HG02759 (cell line): ENCODE results near the gene DUSP21.
"Not testable (repeated sequence)": the region's sequence is repeated elsewhere in the genome, so short reads cannot be mapped to it uniquely, and the experiment has no call there.

Experiments used
- ATAC-seq: cut with Tn5 transposase; IDR thresholded peaks from one replicate; pipeline ENCODE4 v1.9.1; 2021; ENCODE audit warnings: mild to moderate bottlenecking, moderate library complexity; ENCODE audit not compliant: unreplicated experiment

Gene DUSP21

GRCh38 chrX:44843753-44844152, at the start of gene DUSP21:
DUSP21 (plus strand) TSS chrX:44844021; CDS start chrX:44844133, 112 bp downstream.
- no peak for ATAC-seq

- no peak for ATAC-seq
These were observed 47.8 kb upstream of the DUSP21 start for GRCh38 chrX:44795945-44796450.

DNA sequence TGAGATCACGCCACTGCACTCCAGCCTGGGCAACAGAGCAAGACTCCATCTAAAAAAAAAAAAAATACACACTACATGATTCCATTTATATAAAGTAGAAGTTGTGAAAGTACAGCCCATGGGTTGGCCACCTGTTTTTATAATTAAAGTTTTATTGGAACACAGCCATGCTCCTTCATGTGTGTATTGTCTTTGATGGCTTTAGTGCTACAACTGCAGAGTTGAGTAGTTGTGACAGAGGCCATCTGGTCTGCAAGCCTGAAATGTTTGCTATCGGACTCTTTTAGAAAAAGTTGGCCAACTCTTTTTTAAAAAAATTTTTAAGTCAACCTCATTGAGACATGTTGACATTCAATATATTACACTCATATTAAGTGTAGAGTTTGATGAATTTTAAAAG, 41.2 kb upstream of the DUSP21 start:
- no peak for ATAC-seq

DNA sequence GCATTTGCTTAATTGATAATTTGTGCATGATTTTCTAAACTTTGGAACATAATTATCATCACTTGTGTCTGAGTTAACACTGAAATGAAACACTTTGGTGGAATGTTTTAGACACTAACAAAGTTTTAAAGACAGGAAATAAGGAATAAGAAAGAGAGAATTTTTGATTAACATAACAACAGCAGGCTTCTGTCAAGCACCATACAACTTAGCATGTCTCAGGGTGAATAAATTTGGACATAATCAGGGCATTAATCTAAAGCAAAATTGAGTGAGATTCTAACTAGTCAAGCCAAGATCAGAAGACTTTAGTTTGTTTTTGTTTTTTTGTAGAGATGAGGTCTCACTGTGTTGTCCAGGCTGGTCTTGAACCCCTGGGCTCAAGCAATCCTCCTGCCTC, 28.1 kb upstream of the DUSP21 start:
- no peak for ATAC-seq

- ATAC-seq, result no peak
These were observed 27.5 kb upstream of the DUSP21 start for GRCh38 chrX:44816367-44816766.

DNA sequence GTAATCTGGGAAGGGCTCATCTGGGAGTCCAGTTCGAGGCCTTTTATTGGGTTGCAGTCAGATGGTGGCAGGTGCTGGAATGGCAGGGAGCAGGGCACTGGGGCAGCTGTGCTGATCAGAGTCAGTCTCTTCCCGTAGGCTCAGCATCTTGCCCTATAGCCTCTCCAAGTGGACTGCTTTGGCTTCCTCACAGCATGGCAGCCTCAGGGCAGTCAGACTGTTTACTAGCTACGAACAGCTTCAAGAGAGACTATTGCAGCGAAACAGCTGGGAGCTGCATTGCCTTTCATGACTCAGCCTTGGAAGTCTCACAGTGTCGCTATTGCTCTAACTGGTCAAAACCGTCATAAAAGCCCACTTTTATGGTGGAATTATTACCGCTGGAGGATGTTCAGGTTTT, 26.8 kb upstream of the DUSP21 start:
- ATAC-seq, result no peak

DNA sequence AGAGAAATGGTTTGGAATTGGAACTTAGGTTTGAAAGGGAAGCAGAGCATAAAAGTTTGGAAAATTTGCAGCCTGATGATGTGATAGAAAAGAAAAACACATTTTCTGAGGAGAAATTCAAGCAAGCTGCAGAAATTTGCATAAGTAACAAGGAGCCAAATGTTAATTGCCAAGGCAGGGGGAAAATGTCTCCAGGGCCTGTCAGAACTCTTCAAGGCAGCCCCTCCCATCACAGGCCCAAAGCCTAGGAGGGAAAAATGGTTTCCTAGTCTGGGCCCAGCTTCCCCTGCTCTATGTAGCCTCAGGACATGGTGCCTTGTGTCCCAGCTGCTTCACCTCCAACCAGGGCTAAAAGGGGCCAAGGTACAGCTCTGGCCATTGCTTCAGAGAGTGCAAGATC, 21.2 kb upstream of the DUSP21 start:
- ATAC-seq, result no peak

DNA sequence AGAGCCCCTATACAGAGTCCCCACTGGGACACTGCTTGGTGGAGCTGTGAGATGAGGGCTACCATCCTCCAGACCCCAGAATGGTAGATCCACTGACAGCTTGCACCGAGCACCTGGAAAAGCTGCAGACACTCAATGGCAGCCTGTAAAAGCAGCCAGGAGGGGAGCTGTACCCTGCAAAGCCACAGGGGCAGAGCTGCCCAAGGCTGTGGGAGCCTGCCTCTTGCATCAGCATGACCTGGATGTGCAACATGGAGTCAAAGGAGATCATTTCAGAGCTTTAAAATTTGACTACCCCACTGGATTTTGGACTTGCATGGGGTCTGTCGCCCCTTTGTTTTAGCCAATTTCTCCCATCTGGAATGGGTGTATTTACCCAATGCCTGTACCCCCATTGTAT, 20.6 kb upstream of the DUSP21 start:
- ATAC-seq, result not testable (repeated sequence)

DNA sequence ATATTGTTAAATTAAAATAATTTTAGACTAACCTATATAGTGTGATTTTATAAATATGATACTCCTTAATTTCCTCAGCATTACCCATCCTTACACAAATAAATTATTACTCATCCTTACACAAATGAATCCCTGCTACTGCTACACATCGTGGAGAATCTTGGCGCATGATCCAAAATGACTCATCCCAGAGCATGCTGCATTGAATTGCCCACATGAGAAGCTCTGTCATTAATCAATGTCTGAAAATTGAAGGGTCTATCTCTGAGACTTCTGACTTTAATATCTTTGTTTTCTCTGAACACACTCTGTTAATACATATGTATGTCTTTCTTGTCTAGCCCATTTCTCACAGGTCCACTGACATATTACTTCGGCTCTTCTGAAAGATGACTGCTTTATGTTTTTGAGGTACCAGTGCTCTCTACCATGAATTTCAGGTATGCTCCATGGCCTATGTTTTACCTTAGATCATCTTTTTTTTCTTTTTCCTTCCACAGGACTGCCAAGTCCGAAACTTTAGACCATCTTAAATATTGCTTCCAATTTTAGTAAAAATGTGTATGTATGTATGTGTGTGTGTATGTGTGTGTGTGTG, 15.7 kb upstream of the DUSP21 start:
- ATAC-seq, result no peak

DNA sequence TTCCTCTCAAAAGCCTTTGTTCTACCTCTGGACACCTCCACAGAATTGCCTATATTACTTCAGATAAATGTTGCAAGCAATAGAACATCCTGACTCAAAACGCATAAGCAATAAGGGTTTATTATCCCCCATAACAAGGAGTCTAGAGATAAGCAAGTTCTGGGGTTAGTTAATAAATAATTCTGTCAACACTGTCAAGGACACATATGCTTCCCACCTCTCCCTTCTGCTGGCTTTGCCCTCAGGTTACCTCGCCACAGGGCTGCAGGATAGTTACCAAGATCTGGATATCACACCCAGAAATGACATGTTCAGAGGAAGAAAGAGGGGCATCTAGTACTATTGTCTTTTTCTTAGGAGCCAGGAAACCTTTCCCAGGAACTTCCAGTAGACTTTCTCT, 14.0 kb upstream of the DUSP21 start:
- no peak for ATAC-seq

DNA sequence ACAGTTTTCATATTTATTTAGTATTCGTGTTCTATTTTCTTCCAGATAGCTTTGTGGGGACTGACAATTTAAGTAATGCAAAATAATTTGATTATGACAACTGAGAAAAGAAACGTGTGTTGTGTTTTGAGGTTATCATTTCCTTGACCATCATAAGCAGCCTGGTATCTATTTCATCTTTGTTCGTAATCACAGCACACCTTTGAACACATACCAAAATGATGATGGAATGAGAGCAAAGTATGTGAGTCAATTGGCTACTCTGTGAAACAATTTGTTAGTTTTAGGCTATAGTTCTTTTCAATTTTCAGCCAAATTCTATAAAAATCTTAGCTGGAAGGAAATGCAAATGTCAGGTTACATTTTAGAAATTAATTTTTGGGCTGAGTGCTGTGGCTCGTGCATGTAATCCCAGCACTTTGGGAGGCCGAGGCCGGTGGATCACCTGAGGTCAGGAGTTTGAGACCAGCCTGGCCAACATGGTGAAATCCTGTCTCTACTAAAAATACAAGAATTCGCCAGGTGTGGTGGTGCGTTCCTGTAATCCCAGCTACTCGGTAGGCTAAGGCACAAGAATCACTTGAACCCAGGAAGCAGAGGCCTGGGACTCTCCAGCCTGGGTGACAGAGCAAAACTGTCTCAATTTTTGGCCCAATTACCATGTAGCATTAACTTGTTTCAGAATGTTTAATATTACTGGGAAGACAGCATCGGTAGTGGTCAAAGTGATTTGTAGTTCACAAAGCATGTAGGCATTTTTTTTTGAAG, 1.1 kb upstream of the DUSP21 start:
- no peak for ATAC-seq

DNA sequence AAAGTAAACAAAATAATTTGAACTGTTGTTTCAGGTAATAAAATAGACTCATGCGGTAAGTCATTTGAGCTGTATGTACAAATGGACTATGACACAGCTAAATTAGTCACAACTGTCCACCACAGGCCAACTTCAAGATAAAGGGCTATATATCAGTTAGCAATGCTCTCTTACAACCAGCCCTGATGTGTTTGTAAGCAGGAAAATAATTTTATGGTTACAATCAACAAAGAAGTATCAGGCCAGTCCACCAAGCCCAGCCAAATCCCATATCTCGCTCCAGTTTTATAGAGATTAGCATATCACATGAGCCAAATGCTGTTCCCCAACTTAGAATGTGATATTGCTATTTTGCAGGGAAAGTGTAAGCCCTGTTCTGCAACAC, 511 bp upstream of the DUSP21 start:
- ATAC-seq, result no peak

- ATAC-seq, result no peak
These were observed 383 bp downstream of the DUSP21 start for GRCh38 chrX:44844204-44844603.

- ATAC-seq, result not testable (repeated sequence)
These were observed 7.1 kb downstream of the DUSP21 start for GRCh38 chrX:44850891-44851290.

DNA sequence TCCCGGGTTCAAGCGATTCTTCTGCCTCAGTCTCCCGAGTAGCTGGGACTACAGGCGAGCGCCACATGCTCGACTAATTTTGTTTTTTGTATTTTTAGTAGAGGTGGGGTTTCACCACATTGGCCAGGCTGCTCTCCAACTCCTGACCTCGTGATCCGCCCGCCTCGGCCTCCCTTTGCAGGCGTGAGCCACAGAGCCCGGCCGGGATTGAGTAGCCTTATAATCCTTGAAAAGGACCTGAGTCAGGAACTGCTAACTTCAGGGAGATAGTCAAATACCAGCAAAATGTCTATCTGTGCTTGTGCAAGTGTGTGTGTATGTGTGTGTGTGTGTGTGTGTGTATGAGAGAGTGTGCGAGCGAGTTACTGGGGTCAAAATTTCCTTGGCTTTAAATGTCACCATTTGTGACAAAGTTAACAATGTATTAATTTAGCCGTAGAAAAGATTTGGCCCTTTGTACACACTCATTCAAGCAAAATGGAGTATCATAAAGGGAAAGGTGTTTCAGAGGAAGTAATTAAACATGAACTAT, 27.4 kb downstream of the DUSP21 start:
- ATAC-seq, result no peak

DNA sequence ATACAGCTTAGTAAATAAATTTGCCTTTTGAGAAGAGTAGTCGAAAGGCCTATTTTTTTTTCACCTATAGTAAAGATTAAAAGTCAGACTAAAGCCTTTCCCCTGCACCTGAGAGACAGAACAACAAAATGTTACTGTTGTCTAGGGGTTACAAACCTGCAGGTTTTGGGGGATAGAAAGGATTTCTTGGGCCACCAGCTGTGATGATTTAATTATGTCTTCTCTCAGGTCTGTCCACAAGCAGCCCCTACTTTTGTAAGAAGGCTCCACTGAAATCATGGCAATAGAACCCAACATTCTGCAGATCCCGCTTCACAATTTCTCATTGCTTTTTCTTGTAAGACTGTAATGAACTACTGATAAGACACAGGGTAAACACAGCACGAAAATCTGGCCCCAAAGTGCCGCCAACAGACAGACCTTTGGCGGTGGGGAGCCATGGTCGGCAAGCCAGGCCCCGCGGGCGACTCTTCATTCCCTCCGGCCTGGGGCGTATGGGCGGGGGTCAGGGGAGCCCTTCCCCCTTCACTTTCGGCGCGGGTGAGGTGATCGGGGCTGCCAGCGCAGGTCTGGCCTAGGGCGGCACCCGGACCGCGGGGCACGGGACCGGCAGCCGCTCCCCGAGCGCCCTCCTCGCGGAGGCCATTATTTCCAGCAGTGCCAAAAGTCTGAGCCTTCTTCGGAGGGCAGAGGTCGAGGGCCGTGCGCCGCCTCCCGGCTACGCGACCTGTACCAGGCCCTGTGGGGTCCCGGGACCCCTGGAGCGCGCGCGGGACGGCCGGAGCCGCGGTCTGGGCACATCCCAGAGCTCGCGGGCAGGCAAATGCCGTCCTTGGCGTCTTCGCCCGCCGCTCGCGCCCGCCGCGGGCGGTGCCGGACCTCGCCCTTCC, 28.4 kb downstream of the DUSP21 start:
- peak; percentile 34 for ATAC-seq

DNA sequence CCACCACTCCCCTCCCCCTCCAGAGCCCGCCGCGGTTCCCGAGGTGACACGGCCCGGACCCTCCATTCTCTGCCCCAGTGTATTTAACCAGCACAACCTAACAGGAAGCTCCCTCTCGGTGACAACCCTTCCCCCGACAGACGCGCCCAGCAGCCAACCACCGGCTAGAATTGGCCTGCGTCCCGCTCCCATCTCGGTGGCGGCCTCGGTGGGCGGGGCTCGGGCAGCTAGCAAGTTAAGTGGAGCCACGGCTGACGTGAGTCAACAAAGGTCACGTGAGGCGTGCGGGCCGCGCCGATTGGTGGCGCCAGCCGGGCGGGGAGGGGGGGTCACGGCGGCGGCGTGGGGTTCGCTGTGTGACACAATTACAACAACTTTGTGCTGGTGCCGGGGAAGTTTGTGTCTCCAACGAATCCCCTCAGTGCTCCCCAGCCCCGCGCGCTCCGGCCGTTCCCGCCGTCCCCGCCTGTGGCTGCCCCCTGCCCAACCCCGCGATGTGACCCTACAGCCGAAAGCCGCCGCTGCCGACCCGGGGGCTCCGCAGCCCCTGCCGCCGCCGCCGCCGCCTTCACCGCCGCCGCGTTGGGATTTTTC, 29.1 kb downstream of the DUSP21 start, which contains the start of gene KDM6A:
Gene KDM6A (plus strand): TSS at position 368 of the 594 bp plus-strand sequence. CDS start 364 bp downstream, outside the sequence.
- ATAC-seq, result peak; percentile 86

DNA sequence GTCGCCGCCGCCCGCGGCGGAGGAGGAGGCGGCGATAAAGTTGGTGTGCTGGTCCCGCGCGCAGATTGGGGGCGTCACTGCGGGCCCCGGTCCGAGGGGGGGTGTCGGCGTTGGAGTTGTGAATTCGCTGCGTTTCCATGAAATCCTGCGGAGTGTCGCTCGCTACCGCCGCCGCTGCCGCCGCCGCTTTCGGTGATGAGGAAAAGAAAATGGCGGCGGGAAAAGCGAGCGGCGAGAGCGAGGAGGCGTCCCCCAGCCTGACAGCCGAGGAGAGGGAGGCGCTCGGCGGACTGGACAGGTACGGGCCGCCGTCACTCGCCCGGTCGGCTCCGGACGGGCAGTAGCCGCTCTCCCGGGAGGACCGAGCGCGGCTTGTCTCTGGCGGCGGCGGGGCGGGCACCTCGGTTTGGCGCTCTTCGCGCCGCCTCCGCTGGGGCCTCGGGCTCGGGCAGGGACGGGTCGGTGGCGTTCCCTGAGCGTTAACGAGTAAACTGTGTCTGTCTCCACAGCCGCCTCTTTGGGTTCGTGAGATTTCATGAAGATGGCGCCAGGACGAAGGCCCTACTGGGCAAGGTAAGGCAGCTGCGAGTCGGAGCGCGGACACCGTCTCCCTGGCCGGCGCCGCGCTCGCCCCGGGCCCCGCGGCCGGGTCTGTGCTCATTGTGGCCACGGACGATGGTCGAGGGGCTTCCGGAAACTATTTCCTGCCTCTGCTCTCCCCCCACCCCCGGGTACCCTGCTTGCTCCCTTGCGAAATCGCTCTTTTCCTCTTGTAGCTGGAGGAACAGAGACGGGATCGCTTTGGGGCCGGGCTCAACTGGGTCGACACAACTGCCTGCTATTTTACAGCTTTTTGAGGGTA, 29.8 kb downstream of the DUSP21 start:
- ATAC-seq, result no peak

GRCh38 chrX:44874420-44875184, 30.8 kb downstream of the DUSP21 start:
- ATAC-seq, result no peak
